ENCODE measurements around the gene NDN.

Gene NDN

DNA sequence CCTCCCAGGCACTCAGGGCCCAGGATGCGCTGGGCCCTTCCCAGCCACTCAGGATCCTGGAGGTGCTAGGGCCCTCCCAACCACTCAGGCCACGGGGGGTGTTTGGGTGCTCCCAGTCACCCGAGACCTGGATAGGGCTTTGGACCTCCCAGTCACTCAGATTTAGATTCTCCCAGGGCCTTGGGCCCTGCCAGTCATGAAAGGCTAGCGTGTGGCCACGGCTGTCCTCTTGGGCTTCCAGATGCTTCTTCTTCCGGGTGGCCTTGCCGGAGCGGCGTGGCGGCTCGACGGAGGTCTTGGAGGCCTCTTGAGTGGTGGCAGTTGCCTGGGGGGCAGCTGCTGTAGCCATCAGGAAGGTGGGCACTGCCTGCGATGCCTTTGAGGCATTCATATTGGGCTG, 42.3 kb downstream of the NDN start:
- DNase-seq (ENCODE audit: low read depth, low spot score), result no peak
- H3K27ac ChIP-seq, result no peak overlapping the region

- no peak overlapping the region for H3K27ac ChIP-seq
- DNase-seq (ENCODE audit: low read depth, low spot score), result peak; percentile 6
Measured at GRCh38 chr15:23642413-23643044, 44.6 kb downstream of the NDN start.
